K562 (cell line): ENCODE measurements around the gene LNPEP. TPM values are rescaled to one million over a fixed set of nuclear protein-coding genes. Genes with fewer than 3 reads are reported as not detected.

ENCODE experiments used
- BHLHE40 ChIP-seq: IDR thresholded peaks from 2 replicates; pipeline ENCODE4 v1.6.1; 2011; ENCODE audit warnings: low read length, improper control_type of control experiment
- CBX2 ChIP-seq: fragments of 200-600 bp; sonication (generic); IDR thresholded peaks from one replicate; pipeline ENCODE4 v1.6.1; 2012; ENCODE audit warnings: mild to moderate bottlenecking, low read length, inconsistent platforms; ENCODE audit not compliant: insufficient read depth, poor library complexity, severe bottlenecking
- CHCHD3 ChIP-seq: fragments of 250-450 bp; sonication (Bioruptor Pico); IDR thresholded peaks from 2 replicates; pipeline ENCODE4 v2.1.2; 2022; ENCODE audit warnings: mild to moderate bottlenecking
- CREM ChIP-seq: IDR thresholded peaks from 2 replicates; pipeline ENCODE4 v1.6.1; 2014; ENCODE audit warnings: antibody characterized with exemption, low read depth
- ESRRA ChIP-seq: fragments of 450-650 bp; IDR thresholded peaks from 2 replicates; pipeline ENCODE4 v1.6.1; 2014; ENCODE audit warnings: low read depth, mild to moderate bottlenecking, moderate library complexity, borderline replicate concordance
- NUFIP1 ChIP-seq: fragments of 450-650 bp; IDR thresholded peaks from 2 replicates; pipeline ENCODE4 v1.6.1; 2018; ENCODE audit not compliant: partially characterized antibody
- SIN3B ChIP-seq: fragments of 450-650 bp; IDR thresholded peaks from 2 replicates; pipeline ENCODE4 v1.6.1; 2017; ENCODE audit warnings: low read depth, mild to moderate bottlenecking, moderate library complexity
- SNIP1 ChIP-seq: fragments of 450-650 bp; IDR thresholded peaks from 2 replicates; pipeline ENCODE4 v1.7.1; 2017; ENCODE audit warnings: low read depth, mild to moderate bottlenecking
- SUPT5H ChIP-seq: fragments of 450-650 bp; IDR thresholded peaks from 2 replicates; pipeline ENCODE4 v1.6.1; 2016
- TAF1 ChIP-seq: IDR thresholded peaks from 2 replicates; pipeline ENCODE4 v1.6.1; 2011; ENCODE audit warnings: mild to moderate bottlenecking, low read length, moderate library complexity; ENCODE audit not compliant: insufficient read depth, control insufficient read depth, severe bottlenecking; ENCODE audit errors: extremely low read depth
- polyA plus RNA-seq, 8 experiments: library from polyadenylated mRNA; depleted of rRNA in 4 of 8; stranded (reverse) in 5 of 8; unstranded in 3 of 8; fragments of >200 nt; fragmentation: Nextera tagmentation in 2 of 8; fragmentation: Illumina TruSeq in 1 of 8; extraction: Ambion mirVana in 2 of 8; extraction: Trizol in 1 of 8; gene quantifications; 2 replicates each; pipeline versions ENCODE4 v1.2.1 to v1.2.3, GENCODE V29; 2011 to 2014; ENCODE audit warnings: inconsistent platforms in 1 of 8, missing spikeins in 1 of 8
- total RNA-seq, 7 experiments: library from RNA; depleted of rRNA in 6 of 7; stranded (reverse); fragments of >200 nt in 6 of 7; fragmentation: Illumina TruSeq in 2 of 7; extraction: Trizol in 2 of 7; gene quantifications; 2 replicates each; pipeline versions ENCODE4 v1.2.1 to v1.2.3, GENCODE V29; 2011 to 2021; ENCODE audit warnings: low replicate concordance in 1 of 7
- TF ChIP-seq, protein P1 (sequence below): fragments of 200-600 bp; sonication (generic); IDR thresholded peaks from one replicate; pipeline ENCODE4 v1.6.1; 2012; ENCODE audit warnings: mild to moderate bottlenecking, low read depth, low read length, inconsistent platforms
- TF ChIP-seq, protein P2 (sequence below), 2 experiments: fragments of 450-650 bp in 1 of 2; sonication (generic) in 1 of 2; formaldehyde crosslinking in 1 of 2; IDR thresholded peaks in 1 of 2; conservative IDR thresholded peaks in 1 of 2; 2 replicates each; pipeline versions ENCODE4 v1.6.1 to v1.8.1; 2016 to 2023; ENCODE audit warnings: mild to moderate bottlenecking in 2 of 2, moderate library complexity in 2 of 2, inconsistent platforms in 1 of 2, missing genetic modification reagents in 1 of 2

The LNPEP gene
- total and polyA plus RNA-seq, 9 of the 15 experiments (the other 6 are each of a cell fraction or from before 2014, with no cell fraction given): 2.6 to 27.9 (median 11.2) TPM

DNA sequence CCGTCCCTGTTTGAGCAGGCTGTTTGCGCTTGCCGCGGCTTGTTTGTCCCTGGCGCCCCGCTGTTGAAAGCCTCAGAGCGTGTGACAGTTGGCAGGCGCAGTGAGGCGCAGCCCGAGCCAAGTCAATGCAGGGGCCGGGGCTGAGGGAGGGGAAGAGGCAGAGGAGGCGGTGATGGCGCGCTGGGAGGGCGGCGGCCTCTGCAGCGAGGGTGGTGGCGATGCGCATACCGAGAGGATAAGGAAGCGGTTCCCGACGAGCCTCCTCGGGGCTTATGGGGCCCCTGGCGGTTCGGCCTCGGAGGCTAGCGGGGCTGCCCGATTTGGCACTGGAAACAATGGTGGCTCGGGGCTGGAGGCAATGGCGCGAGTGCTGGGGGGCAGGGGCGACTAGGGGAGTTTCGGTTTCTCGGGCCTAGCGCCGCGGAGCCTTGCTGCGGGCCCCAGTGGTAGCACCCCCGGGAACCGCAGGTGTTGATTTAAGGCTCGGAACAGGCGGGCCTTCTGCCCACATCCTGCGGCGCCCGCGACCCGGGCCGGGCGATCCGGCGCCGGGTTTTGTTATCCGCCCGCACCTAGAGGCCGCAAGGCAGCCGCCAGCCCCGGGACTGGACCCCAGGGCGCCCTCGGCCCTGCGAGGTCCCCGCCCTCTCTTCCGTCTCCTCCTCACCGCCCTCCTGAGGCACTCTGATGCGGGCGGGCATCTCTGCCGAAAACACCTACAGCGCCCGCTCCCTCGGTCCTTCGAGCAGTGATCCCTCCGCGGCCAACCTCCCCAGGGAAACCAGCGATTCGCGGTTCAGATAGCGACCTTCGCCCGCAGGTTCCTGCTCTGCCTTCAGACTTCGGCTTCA is 947 bp upstream of the LNPEP start (continued):
- TF ChIP-seq, protein P1, sequence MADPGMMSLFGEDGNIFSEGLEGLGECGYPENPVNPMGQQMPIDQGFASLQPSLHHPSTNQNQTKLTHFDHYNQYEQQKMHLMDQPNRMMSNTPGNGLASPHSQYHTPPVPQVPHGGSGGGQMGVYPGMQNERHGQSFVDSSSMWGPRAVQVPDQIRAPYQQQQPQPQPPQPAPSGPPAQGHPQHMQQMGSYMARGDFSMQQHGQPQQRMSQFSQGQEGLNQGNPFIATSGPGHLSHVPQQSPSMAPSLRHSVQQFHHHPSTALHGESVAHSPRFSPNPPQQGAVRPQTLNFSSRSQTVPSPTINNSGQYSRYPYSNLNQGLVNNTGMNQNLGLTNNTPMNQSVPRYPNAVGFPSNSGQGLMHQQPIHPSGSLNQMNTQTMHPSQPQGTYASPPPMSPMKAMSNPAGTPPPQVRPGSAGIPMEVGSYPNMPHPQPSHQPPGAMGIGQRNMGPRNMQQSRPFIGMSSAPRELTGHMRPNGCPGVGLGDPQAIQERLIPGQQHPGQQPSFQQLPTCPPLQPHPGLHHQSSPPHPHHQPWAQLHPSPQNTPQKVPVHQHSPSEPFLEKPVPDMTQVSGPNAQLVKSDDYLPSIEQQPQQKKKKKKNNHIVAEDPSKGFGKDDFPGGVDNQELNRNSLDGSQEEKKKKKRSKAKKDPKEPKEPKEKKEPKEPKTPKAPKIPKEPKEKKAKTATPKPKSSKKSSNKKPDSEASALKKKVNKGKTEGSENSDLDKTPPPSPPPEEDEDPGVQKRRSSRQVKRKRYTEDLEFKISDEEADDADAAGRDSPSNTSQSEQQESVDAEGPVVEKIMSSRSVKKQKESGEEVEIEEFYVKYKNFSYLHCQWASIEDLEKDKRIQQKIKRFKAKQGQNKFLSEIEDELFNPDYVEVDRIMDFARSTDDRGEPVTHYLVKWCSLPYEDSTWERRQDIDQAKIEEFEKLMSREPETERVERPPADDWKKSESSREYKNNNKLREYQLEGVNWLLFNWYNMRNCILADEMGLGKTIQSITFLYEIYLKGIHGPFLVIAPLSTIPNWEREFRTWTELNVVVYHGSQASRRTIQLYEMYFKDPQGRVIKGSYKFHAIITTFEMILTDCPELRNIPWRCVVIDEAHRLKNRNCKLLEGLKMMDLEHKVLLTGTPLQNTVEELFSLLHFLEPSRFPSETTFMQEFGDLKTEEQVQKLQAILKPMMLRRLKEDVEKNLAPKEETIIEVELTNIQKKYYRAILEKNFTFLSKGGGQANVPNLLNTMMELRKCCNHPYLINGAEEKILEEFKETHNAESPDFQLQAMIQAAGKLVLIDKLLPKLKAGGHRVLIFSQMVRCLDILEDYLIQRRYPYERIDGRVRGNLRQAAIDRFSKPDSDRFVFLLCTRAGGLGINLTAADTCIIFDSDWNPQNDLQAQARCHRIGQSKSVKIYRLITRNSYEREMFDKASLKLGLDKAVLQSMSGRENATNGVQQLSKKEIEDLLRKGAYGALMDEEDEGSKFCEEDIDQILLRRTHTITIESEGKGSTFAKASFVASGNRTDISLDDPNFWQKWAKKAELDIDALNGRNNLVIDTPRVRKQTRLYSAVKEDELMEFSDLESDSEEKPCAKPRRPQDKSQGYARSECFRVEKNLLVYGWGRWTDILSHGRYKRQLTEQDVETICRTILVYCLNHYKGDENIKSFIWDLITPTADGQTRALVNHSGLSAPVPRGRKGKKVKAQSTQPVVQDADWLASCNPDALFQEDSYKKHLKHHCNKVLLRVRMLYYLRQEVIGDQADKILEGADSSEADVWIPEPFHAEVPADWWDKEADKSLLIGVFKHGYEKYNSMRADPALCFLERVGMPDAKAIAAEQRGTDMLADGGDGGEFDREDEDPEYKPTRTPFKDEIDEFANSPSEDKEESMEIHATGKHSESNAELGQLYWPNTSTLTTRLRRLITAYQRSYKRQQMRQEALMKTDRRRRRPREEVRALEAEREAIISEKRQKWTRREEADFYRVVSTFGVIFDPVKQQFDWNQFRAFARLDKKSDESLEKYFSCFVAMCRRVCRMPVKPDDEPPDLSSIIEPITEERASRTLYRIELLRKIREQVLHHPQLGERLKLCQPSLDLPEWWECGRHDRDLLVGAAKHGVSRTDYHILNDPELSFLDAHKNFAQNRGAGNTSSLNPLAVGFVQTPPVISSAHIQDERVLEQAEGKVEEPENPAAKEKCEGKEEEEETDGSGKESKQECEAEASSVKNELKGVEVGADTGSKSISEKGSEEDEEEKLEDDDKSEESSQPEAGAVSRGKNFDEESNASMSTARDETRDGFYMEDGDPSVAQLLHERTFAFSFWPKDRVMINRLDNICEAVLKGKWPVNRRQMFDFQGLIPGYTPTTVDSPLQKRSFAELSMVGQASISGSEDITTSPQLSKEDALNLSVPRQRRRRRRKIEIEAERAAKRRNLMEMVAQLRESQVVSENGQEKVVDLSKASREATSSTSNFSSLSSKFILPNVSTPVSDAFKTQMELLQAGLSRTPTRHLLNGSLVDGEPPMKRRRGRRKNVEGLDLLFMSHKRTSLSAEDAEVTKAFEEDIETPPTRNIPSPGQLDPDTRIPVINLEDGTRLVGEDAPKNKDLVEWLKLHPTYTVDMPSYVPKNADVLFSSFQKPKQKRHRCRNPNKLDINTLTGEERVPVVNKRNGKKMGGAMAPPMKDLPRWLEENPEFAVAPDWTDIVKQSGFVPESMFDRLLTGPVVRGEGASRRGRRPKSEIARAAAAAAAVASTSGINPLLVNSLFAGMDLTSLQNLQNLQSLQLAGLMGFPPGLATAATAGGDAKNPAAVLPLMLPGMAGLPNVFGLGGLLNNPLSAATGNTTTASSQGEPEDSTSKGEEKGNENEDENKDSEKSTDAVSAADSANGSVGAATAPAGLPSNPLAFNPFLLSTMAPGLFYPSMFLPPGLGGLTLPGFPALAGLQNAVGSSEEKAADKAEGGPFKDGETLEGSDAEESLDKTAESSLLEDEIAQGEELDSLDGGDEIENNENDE: no peak
- TF ChIP-seq SNIP1 (no peak), ESRRA (peak; percentile 88; the same call in 1 of the 2 replicates), BHLHE40 (no peak), SUPT5H (peak; percentile 77), NUFIP1 (peak; percentile 80), SIN3B (0 out of 2 replicates have a peak, but pooled peaks have one; percentile 32), CREM (peak; percentile 27), TAF1 (peak; percentile 74), CBX2 (no peak), CHCHD3 (CRISPR knock-in tag) (no peak)
- TF ChIP-seq, protein P2, sequence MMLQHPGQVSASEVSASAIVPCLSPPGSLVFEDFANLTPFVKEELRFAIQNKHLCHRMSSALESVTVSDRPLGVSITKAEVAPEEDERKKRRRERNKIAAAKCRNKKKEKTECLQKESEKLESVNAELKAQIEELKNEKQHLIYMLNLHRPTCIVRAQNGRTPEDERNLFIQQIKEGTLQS (IDR thresholded peaks at IDR 0.05): peak; percentile 7; the same call in 1 of the 2 replicates
- TF ChIP-seq, protein P2 (CRISPR knock-in tag; conservative IDR thresholded peaks at IDR 0.05): 0 out of 2 replicates have a peak, but pooled peaks have one; percentile 4
